Measurements from ENCODE around the gene SLC2A3. TPM values are rescaled to one million over a fixed set of nuclear protein-coding genes. Genes with fewer than 3 reads are reported as not detected.
"Not testable (repeated sequence)": the region's sequence is repeated elsewhere in the genome, so short reads cannot be mapped to it uniquely, and the experiment has no call there.

SLC2A3 gene
- total and polyA plus RNA-seq, 2 donors (not counting 3 experiments of a cell fraction or from before 2014, with no cell fraction given): 13.9 to 20.8 TPM

DNA sequence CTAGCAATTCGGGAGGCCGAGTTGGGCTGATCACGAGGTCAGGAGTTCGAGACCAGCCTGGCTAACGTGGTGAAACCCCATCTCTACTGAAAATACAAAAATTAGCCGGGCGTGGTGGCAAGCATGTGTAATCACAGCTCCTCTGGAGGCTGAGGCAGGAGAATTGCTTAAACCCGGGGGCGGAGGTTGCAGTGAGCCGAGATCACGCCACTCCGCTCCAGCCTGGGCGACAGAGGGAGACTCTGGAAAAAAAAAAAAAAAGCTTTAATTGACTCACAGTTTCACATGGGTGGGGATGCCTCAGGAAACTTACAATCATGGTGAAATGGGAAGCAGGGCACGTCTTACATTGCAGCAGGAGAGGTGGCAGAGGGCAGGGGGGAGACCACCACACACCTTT is 30.6 kb upstream of the SLC2A3 start:
- Histone ChIP-seq H4K20me1 (replicated peaks; ENCODE audit: control insufficient read depth, extremely low read depth, insufficient read depth, low read length) (no peaks in the 10 kb centered on the region), H3K4me3 (replicated peaks in 1 of 3; ENCODE audit: insufficient read depth in 1 of 3, low read depth in 1 of 3, low read length in 3 of 3) (no peak overlapping the region), H3K79me2 (ENCODE audit: control insufficient read depth, insufficient read depth, low read length) (no peaks in the 10 kb centered on the region), H3K9me3 (replicated peaks; ENCODE audit: control insufficient read depth, insufficient read depth, low read length) (no peaks in the 10 kb centered on the region), H2AFZ (ENCODE audit: low read depth, low read length) (no peak overlapping the region), H3K27me3 (ENCODE audit: control insufficient read depth in 2 of 2, insufficient read depth in 2 of 2, low read length in 2 of 2) (no peaks in the 10 kb centered on the region), H3K9me1 (replicated peaks; ENCODE audit: control insufficient read depth, extremely low read depth, insufficient read depth, low read length) (no peaks in the 10 kb centered on the region), H3K9ac (replicated peaks; ENCODE audit: extremely low read depth, insufficient read depth, low read length) (no peak overlapping the region), H3K4me2 (ENCODE audit: insufficient read depth, low read length) (no peak overlapping the region), H3K4me1 (ENCODE audit: control insufficient read depth, extremely low read depth, insufficient read depth, low read length) (peaks cover 9% of the 10 kb centered on the region), H3K27ac (ENCODE audit: insufficient read depth, low read depth, low read length) (no peak overlapping the region), H3K36me3 (ENCODE audit: control insufficient read depth in 2 of 2, extremely low read depth in 1 of 2, insufficient read depth in 2 of 2, low read length in 2 of 2) (no peaks in the 10 kb centered on the region)
- DNase-seq (ENCODE audit: low read depth, low spot score): no peak
- BruUV-seq (replicated peaks): no TSS peak
- ChIA-PET POLR2A (no interaction called here), CTCF (interaction anchor here (2.4 kb wide), 1 partner anchor 34 kb away, joined by 9 read pairs; no protein-coding TSS in a partner anchor)
- no peak for FAIRE-seq
- dilution Hi-C loops (cut with MboI; ENCODE audit: extremely low pct_ligation_motif_present, low sequenced_read_pairs) (no loop called here), intact Hi-C loops (cut with micrococcal nuclease) (no loop called here)
- TF ChIP-seq JUN (IDR thresholded peaks at IDR 0.05; ENCODE audit: borderline replicate concordance, insufficient read depth, insufficient read length, low read depth) (no peak), POLR2AphosphoS5 (IDR thresholded peaks at IDR 0.05; ENCODE audit: insufficient read depth, low read depth, low read length) (no peak), POLR2A (IDR thresholded peaks at IDR 0.05; ENCODE audit: low read depth, low read length) (no peak), GATA2 (IDR thresholded peaks at IDR 0.05; ENCODE audit: insufficient read depth, insufficient read length, low read depth, low read length) (no peak), MYC (IDR thresholded peaks at IDR 0.05; ENCODE audit: low read depth, low read length) (no peak), EZH2 (IDR thresholded peaks at IDR 0.05; ENCODE audit: borderline replicate concordance, low read depth, low read length, severe bottlenecking) (no peak), FOS (IDR thresholded peaks at IDR 0.05; ENCODE audit: borderline replicate concordance, insufficient read depth, low read length) (no peak)
- TF ChIP-seq, protein P1, sequence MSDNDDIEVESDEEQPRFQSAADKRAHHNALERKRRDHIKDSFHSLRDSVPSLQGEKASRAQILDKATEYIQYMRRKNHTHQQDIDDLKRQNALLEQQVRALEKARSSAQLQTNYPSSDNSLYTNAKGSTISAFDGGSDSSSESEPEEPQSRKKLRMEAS (IDR thresholded peaks at IDR 0.05; ENCODE audit: insufficient read depth, insufficient read length): no peak
- TF ChIP-seq, protein P2, sequence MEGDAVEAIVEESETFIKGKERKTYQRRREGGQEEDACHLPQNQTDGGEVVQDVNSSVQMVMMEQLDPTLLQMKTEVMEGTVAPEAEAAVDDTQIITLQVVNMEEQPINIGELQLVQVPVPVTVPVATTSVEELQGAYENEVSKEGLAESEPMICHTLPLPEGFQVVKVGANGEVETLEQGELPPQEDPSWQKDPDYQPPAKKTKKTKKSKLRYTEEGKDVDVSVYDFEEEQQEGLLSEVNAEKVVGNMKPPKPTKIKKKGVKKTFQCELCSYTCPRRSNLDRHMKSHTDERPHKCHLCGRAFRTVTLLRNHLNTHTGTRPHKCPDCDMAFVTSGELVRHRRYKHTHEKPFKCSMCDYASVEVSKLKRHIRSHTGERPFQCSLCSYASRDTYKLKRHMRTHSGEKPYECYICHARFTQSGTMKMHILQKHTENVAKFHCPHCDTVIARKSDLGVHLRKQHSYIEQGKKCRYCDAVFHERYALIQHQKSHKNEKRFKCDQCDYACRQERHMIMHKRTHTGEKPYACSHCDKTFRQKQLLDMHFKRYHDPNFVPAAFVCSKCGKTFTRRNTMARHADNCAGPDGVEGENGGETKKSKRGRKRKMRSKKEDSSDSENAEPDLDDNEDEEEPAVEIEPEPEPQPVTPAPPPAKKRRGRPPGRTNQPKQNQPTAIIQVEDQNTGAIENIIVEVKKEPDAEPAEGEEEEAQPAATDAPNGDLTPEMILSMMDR (IDR thresholded peaks at IDR 0.05; ENCODE audit: extremely low read depth in 1 of 2, insufficient read depth in 1 of 2, low read depth in 1 of 2, low read length in 2 of 2): no peak

DNA sequence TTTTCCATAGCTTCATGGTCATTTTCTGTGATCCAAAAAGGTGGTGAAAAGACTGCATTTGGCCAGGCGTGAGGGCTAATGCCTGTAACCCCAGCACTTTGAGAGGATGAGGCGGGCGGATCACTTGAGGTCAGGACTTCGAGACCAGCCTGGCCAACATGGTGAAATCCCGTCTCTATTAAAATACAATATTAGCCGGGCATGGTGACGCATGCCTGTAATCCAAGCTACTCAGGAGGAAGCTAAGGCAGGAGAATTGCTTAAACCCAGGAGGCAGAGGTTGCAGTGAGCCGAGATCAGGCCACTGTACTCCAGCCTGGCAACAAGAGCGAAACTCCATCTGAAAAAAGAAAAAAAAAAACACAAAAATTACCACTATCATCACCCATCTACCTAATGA is 28.7 kb upstream of the SLC2A3 start:
- H3K36me3 ChIP-seq (ENCODE audit: control insufficient read depth in 2 of 2, extremely low read depth in 1 of 2, insufficient read depth in 2 of 2, low read length in 2 of 2); H3K4me3 ChIP-seq (replicated peaks in 1 of 3; ENCODE audit: insufficient read depth in 1 of 3, low read depth in 1 of 3, low read length in 3 of 3); H3K27me3 ChIP-seq (ENCODE audit: control insufficient read depth in 2 of 2, insufficient read depth in 2 of 2, low read length in 2 of 2); H3K4me2 ChIP-seq (ENCODE audit: insufficient read depth, low read length); H3K9me3 ChIP-seq (replicated peaks; ENCODE audit: control insufficient read depth, insufficient read depth, low read length); intact Hi-C loops (cut with micrococcal nuclease); H3K4me1 ChIP-seq (ENCODE audit: control insufficient read depth, extremely low read depth, insufficient read depth, low read length); H3K9ac ChIP-seq (replicated peaks; ENCODE audit: extremely low read depth, insufficient read depth, low read length); dilution Hi-C loops (cut with MboI; ENCODE audit: extremely low pct_ligation_motif_present, low sequenced_read_pairs); H3K79me2 ChIP-seq (ENCODE audit: control insufficient read depth, insufficient read depth, low read length); H2AFZ ChIP-seq (ENCODE audit: low read depth, low read length); BruUV-seq (replicated peaks); FAIRE-seq; H3K9me1 ChIP-seq (replicated peaks; ENCODE audit: control insufficient read depth, extremely low read depth, insufficient read depth, low read length); H4K20me1 ChIP-seq (replicated peaks; ENCODE audit: control insufficient read depth, extremely low read depth, insufficient read depth, low read length); H3K27ac ChIP-seq (ENCODE audit: insufficient read depth, low read depth, low read length); DNase-seq (ENCODE audit: low read depth, low spot score): not testable (repeated sequence)
- POLR2A ChIA-PET: interaction anchor here (2.9 kb wide), 1 partner anchor 29 kb away, joined by 16 read pairs; the partner anchor contains the start of gene SLC2A3
- CTCF ChIA-PET: interaction anchor here (1.2 to 5.6 kb wide), 4 partner anchors 9 to 32 kb away, joined by 3 to 104 read pairs (median 7); no protein-coding TSS in a partner anchor
